OCI-LY1 (cell line): Measurements from ENCODE around the gene SPHK2.
"Not testable (repeated sequence)": the region's sequence is repeated elsewhere in the genome, so short reads cannot be mapped to it uniquely, and the experiment has no call there.

ENCODE experiments used
- H2AFZ ChIP-seq: fragments of 200-600 bp; sonication (generic), shearing (Covaris generic); 2 replicates; pipeline ENCODE4 v1.6.0; 2014; ENCODE audit warnings: antibody characterized with exemption, mild to moderate bottlenecking, low read length
- H3F3A ChIP-seq: fragments of 200-600 bp; sonication (generic), shearing (Covaris generic); 2 replicates; pipeline ENCODE4 v1.6.0; 2014; ENCODE audit warnings: mild to moderate bottlenecking, antibody characterized with exemption, low read length, moderate library complexity; ENCODE audit not compliant: insufficient read depth
- H3K27ac ChIP-seq: fragments of 200-600 bp; sonication (generic); 2 replicates; pipeline ENCODE4 v1.5.1; 2014; ENCODE audit warnings: low read length, mixed run types, mild to moderate bottlenecking, low read depth; ENCODE audit not compliant: poor library complexity, severe bottlenecking
- H3K27me3 ChIP-seq: fragments of 200-600 bp; sonication (generic); 2 replicates; pipeline ENCODE4 v1.6.0; 2014; ENCODE audit warnings: antibody characterized with exemption, mild to moderate bottlenecking, low read length, moderate library complexity; ENCODE audit not compliant: insufficient read depth
- H3K36me3 ChIP-seq: fragments of 200-600 bp; sonication (generic); 2 replicates; pipeline ENCODE4 v1.6.1; 2014; ENCODE audit warnings: mild to moderate bottlenecking, antibody characterized with exemption, low read length, moderate library complexity, mixed read lengths; ENCODE audit not compliant: insufficient read depth
- H3K4me1 ChIP-seq: fragments of 200-600 bp; sonication (generic); 2 replicates; pipeline ENCODE4 v1.5.1; 2014; ENCODE audit warnings: mild to moderate bottlenecking, low read length, moderate library complexity; ENCODE audit not compliant: insufficient read depth, severe bottlenecking
- H3K4me2 ChIP-seq: fragments of 200-600 bp; sonication (generic), shearing (Covaris generic); 2 replicates; pipeline ENCODE4 v1.6.1; 2014; ENCODE audit warnings: low read length
- H3K4me3 ChIP-seq: fragments of 200-600 bp; sonication (generic); 2 replicates; pipeline ENCODE4 v1.5.1; 2014; ENCODE audit warnings: low read length, low read depth, mild to moderate bottlenecking, mixed read lengths; ENCODE audit not compliant: poor library complexity, severe bottlenecking
- H3K79me2 ChIP-seq: fragments of 200-600 bp; shearing (Covaris generic); 2 replicates; pipeline ENCODE4 v1.6.1; 2016; ENCODE audit warnings: mixed run types, low read length, mixed read lengths; ENCODE audit not compliant: insufficient read depth
- H3K9ac ChIP-seq: fragments of 200-600 bp; sonication (generic), shearing (Covaris generic); 2 replicates; pipeline ENCODE4 v1.6.1; 2014; ENCODE audit warnings: mild to moderate bottlenecking, low read length, mixed read lengths
- H3K9me2 ChIP-seq: fragments of 200-600 bp; sonication (generic), shearing (Covaris generic); 2 replicates; pipeline ENCODE4 v1.6.1; 2014; ENCODE audit warnings: low read depth, mild to moderate bottlenecking, low read length, mixed read lengths
- H3K9me3 ChIP-seq: fragments of 200-600 bp; shearing (Covaris generic); 2 replicates; pipeline ENCODE4 v1.6.1; 2014; ENCODE audit warnings: low read length, mixed read lengths
- H4K20me1 ChIP-seq: fragments of 200-600 bp; sonication (generic), shearing (Covaris generic); 2 replicates; pipeline ENCODE4 v1.6.0; 2016; ENCODE audit warnings: mild to moderate bottlenecking, low read length; ENCODE audit not compliant: insufficient read depth
- EZH2 ChIP-seq: fragments of 200-600 bp; sonication (generic), shearing (Covaris generic); IDR thresholded peaks from 2 replicates; pipeline ENCODE4 v1.8.0; 2017; ENCODE audit warnings: borderline replicate concordance, mixed run types, mild to moderate bottlenecking, antibody characterized with exemption, low read length, moderate library complexity, mixed read lengths
- TF ChIP-seq, protein P1 (sequence below): fragments of 200-600 bp; sonication (generic), shearing (Covaris generic); IDR thresholded peaks from 2 replicates; pipeline ENCODE4 v1.5.1; 2017; ENCODE audit warnings: mild to moderate bottlenecking, antibody characterized with exemption, low read length, moderate library complexity, mixed read lengths

SPHK2 gene

DNA sequence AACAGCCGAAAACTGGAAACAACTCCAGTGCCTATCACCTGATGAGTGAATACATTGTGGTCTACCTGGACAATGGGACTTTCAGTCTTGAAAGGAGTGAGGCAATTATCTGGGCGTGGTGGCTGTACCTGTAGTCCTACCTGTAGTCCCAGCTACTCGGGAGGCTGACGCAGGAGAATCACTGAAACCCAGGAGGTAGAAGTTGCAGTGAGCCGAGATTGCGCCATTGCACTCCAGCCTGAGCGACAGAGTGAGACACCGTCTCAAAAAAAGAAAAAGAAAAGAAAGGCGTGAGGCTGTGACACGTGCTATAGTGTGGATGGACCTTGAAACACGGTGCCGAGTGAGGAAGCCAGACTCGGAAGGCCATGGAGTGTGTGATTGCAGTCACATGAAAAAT, 57.6 kb downstream of the SPHK2 start:
- H3K9me2 ChIP-seq: no peaks in the 10 kb centered on the region

DNA sequence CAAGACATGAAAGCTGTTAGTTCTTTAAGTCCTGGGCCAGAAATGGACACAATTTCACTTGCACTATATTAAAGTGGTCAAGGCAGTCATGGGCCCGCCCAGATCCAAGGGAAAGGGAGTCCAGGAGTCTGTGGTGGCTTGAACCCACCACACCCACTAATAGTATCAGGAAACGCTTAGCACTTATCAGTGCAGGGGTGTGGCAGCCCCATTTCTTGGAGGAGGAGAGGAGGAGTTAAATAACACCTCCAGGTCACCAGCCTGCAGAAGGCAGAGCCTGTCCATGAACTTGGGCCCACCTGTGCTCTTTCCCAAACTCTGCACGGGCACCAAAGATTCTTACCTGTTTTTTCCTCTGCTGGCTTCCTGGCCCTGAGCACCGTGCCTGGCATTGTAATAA, 58.9 kb downstream of the SPHK2 start:
- no peaks in the 10 kb centered on the region for H4K20me1 ChIP-seq
- H3K4me1 ChIP-seq: peaks cover 6% of the 10 kb centered on the region
- H3K36me3 ChIP-seq: no peaks in the 10 kb centered on the region
- no peak overlapping the region for H2AFZ ChIP-seq
- H3K79me2 ChIP-seq: no peaks in the 10 kb centered on the region
- no peaks in the 10 kb centered on the region for H3K9me3 ChIP-seq
- H3K9me2 ChIP-seq: no peaks in the 10 kb centered on the region
- no peak overlapping the region for H3K27ac ChIP-seq
- no peak overlapping the region for H3K9ac ChIP-seq
- H3F3A ChIP-seq: no peaks in the 10 kb centered on the region
- H3K4me3 ChIP-seq: no peak overlapping the region
- TF ChIP-seq, protein P1, sequence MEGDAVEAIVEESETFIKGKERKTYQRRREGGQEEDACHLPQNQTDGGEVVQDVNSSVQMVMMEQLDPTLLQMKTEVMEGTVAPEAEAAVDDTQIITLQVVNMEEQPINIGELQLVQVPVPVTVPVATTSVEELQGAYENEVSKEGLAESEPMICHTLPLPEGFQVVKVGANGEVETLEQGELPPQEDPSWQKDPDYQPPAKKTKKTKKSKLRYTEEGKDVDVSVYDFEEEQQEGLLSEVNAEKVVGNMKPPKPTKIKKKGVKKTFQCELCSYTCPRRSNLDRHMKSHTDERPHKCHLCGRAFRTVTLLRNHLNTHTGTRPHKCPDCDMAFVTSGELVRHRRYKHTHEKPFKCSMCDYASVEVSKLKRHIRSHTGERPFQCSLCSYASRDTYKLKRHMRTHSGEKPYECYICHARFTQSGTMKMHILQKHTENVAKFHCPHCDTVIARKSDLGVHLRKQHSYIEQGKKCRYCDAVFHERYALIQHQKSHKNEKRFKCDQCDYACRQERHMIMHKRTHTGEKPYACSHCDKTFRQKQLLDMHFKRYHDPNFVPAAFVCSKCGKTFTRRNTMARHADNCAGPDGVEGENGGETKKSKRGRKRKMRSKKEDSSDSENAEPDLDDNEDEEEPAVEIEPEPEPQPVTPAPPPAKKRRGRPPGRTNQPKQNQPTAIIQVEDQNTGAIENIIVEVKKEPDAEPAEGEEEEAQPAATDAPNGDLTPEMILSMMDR: no peak
- TF ChIP-seq EZH2: no peak
- 0 out of 2 replicates have a peak, but pooled peaks cover 5% of the 10 kb centered on the region for H3K27me3 ChIP-seq
- H3K4me2 ChIP-seq: no peak overlapping the region

More for the DNA sequence above, 57.6 kb downstream of the SPHK2 start:
- Histone ChIP-seq H3K4me1 (peaks cover 6% of the 10 kb centered on the region), H3F3A (no peaks in the 10 kb centered on the region), H3K9me3 (no peaks in the 10 kb centered on the region), H3K4me3 (no peak overlapping the region), H3K27ac (no peak overlapping the region), H3K9ac (no peak overlapping the region), H3K4me2 (no peak overlapping the region), H3K36me3 (no peaks in the 10 kb centered on the region), H3K79me2 (no peaks in the 10 kb centered on the region), H4K20me1 (no peaks in the 10 kb centered on the region), H3K27me3 (0 out of 2 replicates have a peak, but pooled peaks cover 5% of the 10 kb centered on the region), H2AFZ (no peak overlapping the region)
- TF ChIP-seq EZH2: no peak
- TF ChIP-seq, protein P1: no peak

DNA sequence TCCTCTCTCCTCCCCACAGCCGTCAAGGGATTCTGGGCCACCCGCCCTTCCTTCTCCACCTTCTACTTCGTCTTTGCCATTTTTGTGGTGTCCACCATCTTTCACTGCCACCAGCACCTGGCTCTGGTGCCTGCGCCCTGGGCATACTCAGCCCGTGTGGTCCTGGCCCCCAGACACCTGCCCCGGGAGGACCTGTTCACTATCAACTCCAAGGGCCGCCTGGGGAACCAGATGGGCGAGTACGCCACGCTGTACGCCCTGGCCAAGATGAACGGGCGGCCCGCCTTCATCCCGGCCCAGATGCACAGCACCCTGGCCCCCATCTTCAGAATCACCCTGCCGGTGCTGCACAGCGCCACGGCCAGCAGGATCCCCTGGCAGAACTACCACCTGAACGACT, 60.7 kb downstream of the SPHK2 start:
- not testable (repeated sequence) for H3K9ac ChIP-seq, H3K9me3 ChIP-seq, H4K20me1 ChIP-seq, H3K27me3 ChIP-seq, H2AFZ ChIP-seq, H3K4me3 ChIP-seq, H3K27ac ChIP-seq, H3K4me2 ChIP-seq, H3K79me2 ChIP-seq, H3K4me1 ChIP-seq, H3K9me2 ChIP-seq, H3K36me3 ChIP-seq, H3F3A ChIP-seq
